Ramos (cell line): Measurements from ENCODE around the gene ZNF205.

Source experiments
- in situ Hi-C: fragments of 300-500 bp; cut with MboI; formaldehyde crosslinking; loops from one replicate; pipeline ENCODE4 v1.14.3; 2022; ENCODE audit warnings: low sequenced_read_pairs; ENCODE audit not compliant: unreplicated experiment

ZNF205 gene

GRCh38 chr16:3145660-3146059 lies 33.3 kb downstream of the ZNF205 start:
- in situ Hi-C loops = no loop called here

- in situ Hi-C loops = no loop called here
Observed at GRCh38 chr16:3147046-3147756, 34.8 kb downstream of the ZNF205 start.

- in situ Hi-C loops = no loop called here
Observed at GRCh38 chr16:3147757-3148104, 35.3 kb downstream of the ZNF205 start.

- in situ Hi-C loops = no loop called here
Observed at GRCh38 chr16:3148256-3149192, 36.1 kb downstream of the ZNF205 start.

GRCh38 chr16:3149193-3149530 lies 36.8 kb downstream of the ZNF205 start:
- in situ Hi-C loops = no loop called here

- in situ Hi-C loops = no loop called here
Observed at GRCh38 chr16:3149630-3150345, 37.4 kb downstream of the ZNF205 start.

GRCh38 chr16:3150346-3151218 lies 38.2 kb downstream of the ZNF205 start:
- in situ Hi-C loops = no loop called here

GRCh38 chr16:3152027-3152276 lies 39.6 kb downstream of the ZNF205 start:
- in situ Hi-C loops = no loop called here

GRCh38 chr16:3152277-3152990 lies 40.0 kb downstream of the ZNF205 start:
- in situ Hi-C loops = no loop called here

- in situ Hi-C loops = no loop called here
Observed at GRCh38 chr16:3152991-3153368, 40.6 kb downstream of the ZNF205 start.

GRCh38 chr16:3155181-3155580 lies 42.8 kb downstream of the ZNF205 start:
- in situ Hi-C loops = no loop called here

GRCh38 chr16:3155972-3156371 lies 43.6 kb downstream of the ZNF205 start:
- in situ Hi-C loops = no loop called here

GRCh38 chr16:3157229-3158025 lies 45.0 kb downstream of the ZNF205 start:
- in situ Hi-C loops = no loop called here

GRCh38 chr16:3158026-3158509 lies 45.7 kb downstream of the ZNF205 start:
- in situ Hi-C loops = no loop called here

GRCh38 chr16:3158510-3159314 lies 46.3 kb downstream of the ZNF205 start:
- in situ Hi-C loops = no loop called here

- in situ Hi-C loops = loop anchor here (10.0 kb wide), 1 partner anchor 67 kb away; the partner anchor contains the start of gene ZSCAN10
Observed at GRCh38 chr16:3161235-3162018, 49.0 kb downstream of the ZNF205 start.
